Calu3 (cell line): ENCODE results near the gene TAOK1. TPM values are rescaled to one million over a fixed set of nuclear protein-coding genes. Genes with fewer than 3 reads are reported as not detected.
"Not testable (repeated sequence)": the region's sequence is repeated elsewhere in the genome, so short reads cannot be mapped to it uniquely, and the experiment has no call there.

Experiments
- BruUV-seq: library from RNA; stranded (reverse); fragments of 400-500 nt; replicated peaks from 2 replicates; lab custom pipeline; 2021; lab: Mats Ljungman, UMichigan
- CTCF ChIA-PET: fragments of 300-600 bp; sonication (Branson Sonifier 250); formaldehyde crosslinking; loops from one replicate; lab custom pipeline; 2022; ENCODE audit warnings: antibody characterized with exemption; lab: Charles Lee
- DNase-seq: peaks from one replicate; pipeline ENCODE4 v3.0.0; 2022
- H3K27ac Mint-ChIP-seq: one replicate; pipeline ENCODE4 v1.8.0; 2022; ENCODE audit warnings: mixed read lengths; ENCODE audit not compliant: unreplicated experiment
- H3K27me3 Mint-ChIP-seq: one replicate; pipeline ENCODE4 v1.8.0; 2022; ENCODE audit warnings: mixed read lengths; ENCODE audit not compliant: unreplicated experiment
- H3K36me3 Mint-ChIP-seq: one replicate; pipeline ENCODE4 v1.8.0; 2022; ENCODE audit warnings: mild to moderate bottlenecking, moderate library complexity, mixed read lengths; ENCODE audit not compliant: insufficient read depth, unreplicated experiment
- H3K4me1 Mint-ChIP-seq: one replicate; pipeline ENCODE4 v1.8.0; 2022; ENCODE audit warnings: mild to moderate bottlenecking, low read depth, mixed read lengths; ENCODE audit not compliant: unreplicated experiment
- H3K4me3 Mint-ChIP-seq: one replicate; pipeline ENCODE4 v1.8.0; 2022; ENCODE audit warnings: mild to moderate bottlenecking, low read depth, moderate library complexity, mixed read lengths; ENCODE audit not compliant: unreplicated experiment
- H3K9me3 Mint-ChIP-seq: one replicate; pipeline ENCODE4 v1.8.0; 2022; ENCODE audit warnings: low read depth, mixed read lengths; ENCODE audit not compliant: unreplicated experiment
- intact Hi-C: fragments of 100-400 bp; cut with micrococcal nuclease; formaldehyde crosslinking; loops from one replicate; pipeline ENCODE4 v1.10.0; 2022; ENCODE audit not compliant: unreplicated experiment
- total RNA-seq: library from RNA; stranded (reverse); gene quantifications from 2 replicates; pipeline ENCODE4 v1.2.3, GENCODE V29; 2022
- TF ChIP-seq, protein P1 (sequence below): fragments of 200-600 bp; IDR thresholded peaks from one replicate; pipeline ENCODE4 v1.8.0; 2022; ENCODE audit warnings: antibody characterized with exemption; ENCODE audit not compliant: unreplicated experiment

TAOK1 gene
- total RNA-seq, 1 experiment from 2014 or later, result 78.1 TPM

DNA sequence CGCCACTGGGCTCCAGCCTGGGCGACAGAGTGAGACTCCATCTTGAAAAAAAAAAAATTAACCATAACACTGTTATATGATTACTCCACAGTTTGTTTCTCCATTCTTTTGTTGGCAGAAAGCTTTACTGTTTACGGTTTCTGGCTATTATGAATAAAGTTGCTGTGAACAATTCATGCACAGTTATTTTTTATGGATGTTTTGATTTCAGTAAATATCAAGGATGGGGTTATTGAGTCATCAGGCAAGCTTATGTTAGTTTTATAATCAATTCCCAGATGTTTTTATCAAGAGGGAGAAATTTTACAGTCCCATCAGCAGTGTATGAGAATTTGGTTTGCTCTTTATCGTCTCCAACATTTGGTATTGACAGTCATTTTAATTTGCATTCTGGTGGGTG, 67.9 kb downstream of the TAOK1 start:
- CTCF ChIA-PET, result interaction anchor here (0.6 kb wide), 1 partner anchor 79 kb away, joined by 3 read pairs; no protein-coding TSS in a partner anchor
- no peak for DNase-seq
- intact Hi-C loops, result no loop called here
- no TSS peak for BruUV-seq
- Mint-ChIP-seq H3K9me3 (no peaks in the 10 kb centered on the region), H3K27ac (no peak overlapping the region), H3K27me3 (no peaks in the 10 kb centered on the region), H3K4me1 (no peaks in the 10 kb centered on the region), H3K4me3 (no peak overlapping the region), H3K36me3 (peaks cover 25% of the 10 kb centered on the region)
- TF ChIP-seq, protein P1, sequence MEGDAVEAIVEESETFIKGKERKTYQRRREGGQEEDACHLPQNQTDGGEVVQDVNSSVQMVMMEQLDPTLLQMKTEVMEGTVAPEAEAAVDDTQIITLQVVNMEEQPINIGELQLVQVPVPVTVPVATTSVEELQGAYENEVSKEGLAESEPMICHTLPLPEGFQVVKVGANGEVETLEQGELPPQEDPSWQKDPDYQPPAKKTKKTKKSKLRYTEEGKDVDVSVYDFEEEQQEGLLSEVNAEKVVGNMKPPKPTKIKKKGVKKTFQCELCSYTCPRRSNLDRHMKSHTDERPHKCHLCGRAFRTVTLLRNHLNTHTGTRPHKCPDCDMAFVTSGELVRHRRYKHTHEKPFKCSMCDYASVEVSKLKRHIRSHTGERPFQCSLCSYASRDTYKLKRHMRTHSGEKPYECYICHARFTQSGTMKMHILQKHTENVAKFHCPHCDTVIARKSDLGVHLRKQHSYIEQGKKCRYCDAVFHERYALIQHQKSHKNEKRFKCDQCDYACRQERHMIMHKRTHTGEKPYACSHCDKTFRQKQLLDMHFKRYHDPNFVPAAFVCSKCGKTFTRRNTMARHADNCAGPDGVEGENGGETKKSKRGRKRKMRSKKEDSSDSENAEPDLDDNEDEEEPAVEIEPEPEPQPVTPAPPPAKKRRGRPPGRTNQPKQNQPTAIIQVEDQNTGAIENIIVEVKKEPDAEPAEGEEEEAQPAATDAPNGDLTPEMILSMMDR, result no peak

DNA sequence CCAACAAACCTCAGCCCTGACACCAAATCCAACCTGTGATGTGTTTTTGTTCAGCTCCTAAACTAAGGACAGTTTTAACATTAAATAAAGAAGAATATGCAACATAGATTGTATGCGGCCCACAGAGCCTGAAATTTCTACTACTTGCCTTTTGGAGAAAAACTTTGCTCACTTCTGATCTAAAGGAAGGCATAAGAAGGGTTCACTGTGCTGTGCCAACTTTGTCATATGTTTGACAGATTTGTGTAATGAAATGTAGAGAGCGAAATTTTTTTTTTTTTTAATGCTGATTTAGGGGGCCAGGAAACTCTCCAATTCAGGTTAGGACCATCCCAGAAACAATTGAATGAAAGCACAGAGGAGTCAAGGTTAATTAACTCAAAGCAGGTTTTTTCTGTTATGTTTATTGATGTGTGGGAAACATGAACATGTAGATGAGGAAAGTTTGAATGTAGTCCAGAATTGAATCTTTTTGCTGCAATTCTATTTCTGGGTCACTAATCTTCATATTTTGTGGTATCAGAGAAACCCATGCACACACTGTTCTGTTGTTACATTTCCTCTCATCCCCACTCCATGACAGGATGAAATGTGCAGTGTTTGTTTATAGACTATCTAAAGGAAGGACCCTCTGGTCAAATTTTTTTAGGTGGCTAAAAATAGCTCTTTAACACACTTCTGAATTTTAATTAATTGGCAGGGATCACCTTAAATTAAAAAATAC, 71.5 kb downstream of the TAOK1 start:
- TF ChIP-seq, protein P1, result no peak
- Mint-ChIP-seq H3K4me1 (no peaks in the 10 kb centered on the region), H3K4me3 (no peak overlapping the region), H3K27ac (no peak overlapping the region), H3K27me3 (no peaks in the 10 kb centered on the region), H3K9me3 (no peaks in the 10 kb centered on the region), H3K36me3 (peaks cover 24% of the 10 kb centered on the region)
- DNase-seq, result no peak
- no TSS peak for BruUV-seq
- intact Hi-C loops, result no loop called here
- CTCF ChIA-PET, result no interaction called here

DNA sequence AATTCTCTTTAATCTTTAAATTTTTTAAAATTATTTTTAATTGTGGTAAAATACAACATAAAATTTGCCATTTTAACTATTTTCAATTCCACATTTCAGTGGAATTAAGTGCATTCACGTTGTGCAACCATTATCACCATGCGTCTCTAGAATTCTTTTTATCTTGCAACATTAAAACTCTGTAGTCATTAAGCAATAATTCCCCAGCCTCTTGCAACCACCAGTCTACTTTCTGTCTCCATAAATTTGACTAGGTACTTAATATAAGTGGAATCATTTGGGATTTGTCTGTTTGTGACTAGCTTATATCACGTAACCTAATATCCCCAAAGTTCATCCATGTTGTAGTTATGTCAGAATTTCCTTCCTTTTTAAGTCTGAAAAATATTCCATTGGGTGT, 79.1 kb downstream of the TAOK1 start:
- no TSS peak for BruUV-seq
- CTCF ChIA-PET, result no interaction called here
- Mint-ChIP-seq H3K27me3 (no peaks in the 10 kb centered on the region), H3K36me3 (peaks cover 28% of the 10 kb centered on the region), H3K4me3 (no peak overlapping the region), H3K9me3 (no peaks in the 10 kb centered on the region), H3K4me1 (no peaks in the 10 kb centered on the region), H3K27ac (no peak overlapping the region)
- TF ChIP-seq, protein P1, result no peak
- no peak for DNase-seq
- intact Hi-C loops, result no loop called here

DNA sequence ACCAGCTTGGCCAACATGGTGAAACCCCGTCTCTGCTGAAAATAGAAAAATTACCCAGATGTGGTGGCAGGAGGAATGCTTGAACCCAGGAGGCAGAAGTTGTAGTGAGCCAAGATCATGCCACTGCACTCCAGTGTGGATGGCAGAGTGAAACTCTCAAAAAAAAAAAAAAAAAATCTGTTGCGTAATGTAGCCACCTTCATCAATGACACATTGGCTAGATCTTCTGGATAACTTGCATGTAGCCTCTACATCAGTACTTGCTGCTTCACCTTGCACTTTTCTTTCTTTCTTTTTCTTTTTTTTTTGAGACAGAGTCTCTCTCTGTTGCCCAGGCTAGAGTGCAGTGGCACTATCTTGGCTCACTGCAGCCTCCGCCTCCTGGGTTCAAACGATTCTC, 83.3 kb downstream of the TAOK1 start:
- H3K27ac Mint-ChIP-seq, intact Hi-C loops, H3K9me3 Mint-ChIP-seq, DNase-seq, BruUV-seq, H3K4me3 Mint-ChIP-seq, H3K4me1 Mint-ChIP-seq, H3K27me3 Mint-ChIP-seq, CTCF ChIA-PET: not testable (repeated sequence)
- H3K36me3 Mint-ChIP-seq, result peaks cover 14% of the 10 kb centered on the region

DNA sequence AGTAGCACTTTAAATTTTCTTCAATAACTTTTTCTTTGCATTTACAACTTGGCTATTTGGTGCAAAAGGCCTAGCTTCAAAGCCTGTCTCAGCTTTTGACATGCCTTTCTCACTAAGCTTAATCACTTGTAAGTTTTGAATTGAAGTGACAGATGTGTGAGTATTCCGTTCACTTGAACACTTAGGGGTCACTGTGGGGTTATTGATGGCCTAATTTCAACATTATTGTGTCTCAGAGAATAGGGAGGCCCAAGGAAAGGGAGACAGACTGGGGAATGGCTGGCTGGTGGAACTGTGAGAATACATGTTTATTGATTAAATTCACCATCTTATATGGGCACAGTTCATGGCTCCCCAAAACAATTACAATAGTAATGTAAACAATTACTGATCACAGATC, 84.1 kb downstream of the TAOK1 start:
- CTCF ChIA-PET, result interaction anchor here (0.6 kb wide), 1 partner anchor 120 kb away, joined by 3 read pairs; no protein-coding TSS in a partner anchor
- Mint-ChIP-seq H3K9me3 (no peaks in the 10 kb centered on the region), H3K4me1 (no peaks in the 10 kb centered on the region), H3K4me3 (no peak overlapping the region), H3K27ac (no peak overlapping the region), H3K36me3 (peaks cover 9% of the 10 kb centered on the region), H3K27me3 (no peaks in the 10 kb centered on the region)
- TF ChIP-seq, protein P1, result no peak
- BruUV-seq, result no TSS peak
- DNase-seq, result no peak
- intact Hi-C loops, result no loop called here
